Measurements from ENCODE around the gene MCC. TPM values are rescaled to one million over a fixed set of nuclear protein-coding genes. Genes with fewer than 3 reads are reported as not detected.
A peak's percentile ranks its signal among the peaks of the same experiment; 100 is the strongest.

Gene MCC
- total RNA-seq, 4 donors from 2014 or later = 17.1 to 90.7 (median 40.1) TPM

GRCh38 chr5:113059232-113060040, 428.8 kb downstream of the MCC start:
- intact Hi-C loops (cut with DNase I; ENCODE audit: low total_unique reads) = no loop called here
- Histone ChIP-seq H3K4me1 (peaks cover 7 to 11% of the 10 kb centered on the region in 2 donors), H3K27me3 (no peaks in the 10 kb centered on the region), H3K36me3 (no peaks in the 10 kb centered on the region), H3K9me3 (no peaks in the 10 kb centered on the region), H3K27ac (peak overlapping the region; percentile 57 to 71), H3K4me3 (no peak overlapping the region)
- DNase-seq = peak; percentile 54 to 70
- TF ChIP-seq POLR2A (IDR thresholded peaks at IDR 0.05) (no peak), CTCF (IDR thresholded peaks at IDR 0.05) (no peak)

GRCh38 chr5:113058706-113059226, 429.5 kb downstream of the MCC start:
- Histone ChIP-seq H3K36me3 (no peaks in the 10 kb centered on the region), H3K9me3 (no peaks in the 10 kb centered on the region), H3K4me1 (peaks cover 7 to 11% of the 10 kb centered on the region in 2 donors), H3K4me3 (no peak overlapping the region), H3K27ac (peak overlapping the region; percentile 57 to 71), H3K27me3 (no peaks in the 10 kb centered on the region)
- intact Hi-C loops (cut with DNase I; ENCODE audit: low total_unique reads) = no loop called here
- no peak for DNase-seq
- no peak for TF ChIP-seq POLR2A (IDR thresholded peaks at IDR 0.05)
- TF ChIP-seq CTCF (IDR thresholded peaks at IDR 0.05) = no peak

GRCh38 chr5:113058269-113058668, 430.0 kb downstream of the MCC start:
- Histone ChIP-seq H3K4me1 (peaks cover 7 to 11% of the 10 kb centered on the region in 2 donors), H3K9me3 (no peaks in the 10 kb centered on the region), H3K27me3 (no peaks in the 10 kb centered on the region), H3K36me3 (no peaks in the 10 kb centered on the region), H3K27ac (peak overlapping the region; percentile 57 to 71), H3K4me3 (no peak overlapping the region)
- DNase-seq = no peak
- intact Hi-C loops (cut with DNase I; ENCODE audit: low total_unique reads) = no loop called here
- TF ChIP-seq CTCF (IDR thresholded peaks at IDR 0.05) (no peak), POLR2A (IDR thresholded peaks at IDR 0.05) (no peak)

GRCh38 chr5:113057557-113057984, 430.7 kb downstream of the MCC start:
- Histone ChIP-seq H3K9me3 (no peaks in the 10 kb centered on the region), H3K27ac (no peak overlapping the region), H3K4me1 (peaks cover 7 to 11% of the 10 kb centered on the region in 2 donors), H3K36me3 (no peaks in the 10 kb centered on the region), H3K4me3 (no peak overlapping the region), H3K27me3 (no peaks in the 10 kb centered on the region)
- no peak for DNase-seq
- intact Hi-C loops (cut with DNase I; ENCODE audit: low total_unique reads) = no loop called here
- TF ChIP-seq POLR2A (IDR thresholded peaks at IDR 0.05) = no peak
- TF ChIP-seq CTCF (IDR thresholded peaks at IDR 0.05) = no peak

- no peaks in the 10 kb centered on the region for H3K27me3 ChIP-seq
- H3K36me3 ChIP-seq = no peaks in the 10 kb centered on the region
- no peak for DNase-seq
- no peaks in the 10 kb centered on the region for H3K9me3 ChIP-seq
- H3K27ac ChIP-seq = no peak overlapping the region
- peaks cover 7 to 11% of the 10 kb centered on the region in 2 donors for H3K4me1 ChIP-seq
- no peak overlapping the region for H3K4me3 ChIP-seq
- intact Hi-C loops (cut with DNase I; ENCODE audit: low total_unique reads) = no loop called here
- TF ChIP-seq POLR2A (IDR thresholded peaks at IDR 0.05) (no peak), CTCF (IDR thresholded peaks at IDR 0.05) (no peak)
Observed at GRCh38 chr5:113056988-113057387, 431.3 kb downstream of the MCC start.

Data from uterus (tissue), 4 donors.